Right ventricle myocardium superior (tissue), 1 donor: ENCODE data around the gene SERPINE2. TPM values are rescaled to one million over a fixed set of nuclear protein-coding genes. Genes with fewer than 3 reads are reported as not detected.
"Not testable (repeated sequence)": the region's sequence is repeated elsewhere in the genome, so short reads cannot be mapped to it uniquely, and the experiment has no call there.

Experiments used
- ATAC-seq: fragments of 200-7000 bp; cut with Tn5 transposase; one replicate; pipeline ENCODE4 v1.9.1; 2020; ENCODE audit warnings: mild to moderate bottlenecking; ENCODE audit not compliant: poor library complexity
- DNase-seq: peaks from one replicate; pipeline ENCODE4 v3.0.0-alpha.2; 2020
- intact Hi-C: fragments of 100-400 bp; cut with DNase I; formaldehyde crosslinking; loops from one replicate; pipeline ENCODE4 v1.11.2; 2022
- total RNA-seq: library from RNA; stranded (reverse); fragmentation: NEBNext Ultra II Directional; extraction: Animal tissue kit (Norgen Biotek cat#: 25700); gene quantifications from one replicate; pipeline ENCODE4 v1.2.1, GENCODE V29; 2021
- donor health status: DM: no; HTN: yes; CAD: no; lungs with severe emphysema.

The SERPINE2 gene
- total RNA-seq, 1 donor from 2014 or later: 6.0 TPM

DNA sequence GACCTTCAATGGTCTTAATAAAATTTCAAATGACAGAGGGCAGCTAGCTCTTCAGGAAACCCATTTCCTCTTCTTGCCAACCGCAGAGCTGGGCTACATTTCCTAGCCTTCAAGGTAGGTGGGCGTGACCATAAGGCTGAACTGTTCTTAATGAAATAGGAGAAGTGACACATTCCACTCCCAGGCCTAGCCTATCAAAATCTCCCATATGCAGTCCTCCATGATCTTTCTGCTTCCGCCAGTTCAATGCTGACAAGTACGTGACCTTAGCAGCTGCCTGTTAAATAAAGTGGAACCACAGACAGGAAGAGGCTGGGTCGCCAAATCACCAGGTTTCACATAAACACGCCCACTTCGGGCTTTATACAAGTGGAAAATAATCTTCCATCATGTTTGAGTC, 13.2 kb downstream of the SERPINE2 start:
- ATAC-seq (peak; percentile 43), DNase-seq (no peak)
- intact Hi-C loops: no loop called here

DNA sequence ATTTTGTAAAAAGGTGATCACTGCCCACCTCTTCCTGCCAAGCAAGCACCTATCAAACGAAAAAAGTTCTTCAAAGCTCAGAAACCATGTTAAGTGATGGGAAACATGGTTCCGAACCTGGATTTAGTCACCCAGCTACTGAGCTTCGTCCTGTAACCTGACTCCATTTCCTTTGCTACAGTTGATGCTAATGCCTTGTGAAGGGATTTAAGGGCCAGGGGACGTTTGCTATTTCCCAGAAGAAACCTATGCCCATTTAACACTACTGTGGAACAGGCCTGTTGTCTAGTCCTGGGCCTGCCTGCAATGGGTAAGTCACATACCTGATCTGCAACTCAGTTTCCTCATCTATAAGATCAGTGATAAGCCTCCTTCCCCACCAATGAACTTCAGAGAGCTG, 14.8 kb downstream of the SERPINE2 start:
- intact Hi-C loops: no loop called here
- ATAC-seq: no peak

GRCh38 chr2:224023188-224023587, 15.9 kb downstream of the SERPINE2 start:
- intact Hi-C loops: no loop called here
- DNase-seq (no peak), ATAC-seq (no peak)

More for the DNA sequence above, 14.8 kb downstream of the SERPINE2 start:
- DNase-seq: no peak

DNA sequence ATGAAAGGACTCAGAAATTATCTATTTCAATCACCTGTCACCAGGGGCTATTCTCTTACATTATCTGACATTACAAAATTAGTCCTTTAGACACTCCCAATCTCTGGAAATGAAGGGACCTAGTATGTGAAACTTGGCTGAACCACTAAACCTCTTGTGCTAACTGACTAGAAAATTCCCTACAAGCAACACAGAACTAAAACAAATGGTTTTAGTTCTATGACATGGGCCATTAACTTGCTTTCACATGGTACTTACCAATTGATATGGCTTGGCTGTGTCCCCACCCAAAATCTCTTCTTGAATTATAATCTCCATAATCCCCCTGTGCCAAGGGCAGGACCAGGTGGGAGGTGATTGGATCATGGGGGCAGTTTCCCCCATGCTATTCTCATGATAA, 16.6 kb downstream of the SERPINE2 start:
- intact Hi-C loops: no loop called here
- ATAC-seq (no peak), DNase-seq (no peak)

- no peak for DNase-seq
- intact Hi-C loops: no loop called here
- ATAC-seq: no peak
These were observed 18.6 kb downstream of the SERPINE2 start for GRCh38 chr2:224020523-224020922.

DNA sequence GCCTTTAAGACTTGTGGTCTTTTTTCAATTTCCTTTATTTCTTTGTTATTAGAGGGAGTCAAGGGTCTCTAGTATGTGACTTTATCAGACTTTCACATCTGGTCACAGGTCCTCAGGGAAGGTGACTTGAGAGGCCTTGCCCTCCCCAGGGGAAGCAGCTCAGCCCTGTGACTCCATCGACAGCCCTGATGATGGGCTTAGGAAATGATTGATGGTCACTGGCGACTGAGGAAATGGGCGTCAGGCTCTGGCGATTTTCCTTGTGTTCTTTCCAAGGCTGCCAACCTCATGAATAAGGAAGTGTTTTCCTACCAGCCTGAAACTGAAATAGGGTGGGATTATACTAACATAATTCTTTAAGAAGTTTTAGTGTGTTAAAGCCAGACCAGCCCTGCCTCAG, 21.1 kb downstream of the SERPINE2 start:
- ATAC-seq: no peak
- no peak for DNase-seq
- intact Hi-C loops: no loop called here

DNA sequence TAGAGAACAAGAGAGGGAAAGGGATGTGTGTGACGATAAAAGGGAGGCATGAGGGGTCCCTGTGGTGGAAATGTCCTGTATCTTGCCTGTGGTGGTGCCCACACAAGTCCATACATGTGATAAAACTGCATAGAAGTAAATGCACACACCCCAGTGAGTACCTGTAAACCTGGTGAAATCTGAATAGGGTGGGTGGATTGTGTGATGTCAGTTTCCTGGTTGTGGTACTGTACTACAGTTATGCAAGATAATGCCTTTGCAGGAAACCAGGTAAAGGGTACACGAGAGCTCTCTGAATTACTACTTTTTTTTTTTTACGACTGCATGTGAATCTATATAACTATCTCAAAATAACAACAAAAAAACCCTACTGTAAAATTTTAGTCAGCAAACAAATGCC, 22.1 kb downstream of the SERPINE2 start:
- intact Hi-C loops: no loop called here
- no peak for ATAC-seq
- no peak for DNase-seq

GRCh38 chr2:224014336-224014735, 24.8 kb downstream of the SERPINE2 start:
- intact Hi-C loops: no loop called here
- ATAC-seq (no peak), DNase-seq (no peak)

- ATAC-seq: no peak
- intact Hi-C loops: no loop called here
- no peak for DNase-seq
These were observed 27.2 kb downstream of the SERPINE2 start for GRCh38 chr2:224011837-224012236.

- intact Hi-C loops: no loop called here
- DNase-seq (no peak), ATAC-seq (no peak)
These were observed 29.3 kb downstream of the SERPINE2 start for GRCh38 chr2:224009605-224010315.

DNA sequence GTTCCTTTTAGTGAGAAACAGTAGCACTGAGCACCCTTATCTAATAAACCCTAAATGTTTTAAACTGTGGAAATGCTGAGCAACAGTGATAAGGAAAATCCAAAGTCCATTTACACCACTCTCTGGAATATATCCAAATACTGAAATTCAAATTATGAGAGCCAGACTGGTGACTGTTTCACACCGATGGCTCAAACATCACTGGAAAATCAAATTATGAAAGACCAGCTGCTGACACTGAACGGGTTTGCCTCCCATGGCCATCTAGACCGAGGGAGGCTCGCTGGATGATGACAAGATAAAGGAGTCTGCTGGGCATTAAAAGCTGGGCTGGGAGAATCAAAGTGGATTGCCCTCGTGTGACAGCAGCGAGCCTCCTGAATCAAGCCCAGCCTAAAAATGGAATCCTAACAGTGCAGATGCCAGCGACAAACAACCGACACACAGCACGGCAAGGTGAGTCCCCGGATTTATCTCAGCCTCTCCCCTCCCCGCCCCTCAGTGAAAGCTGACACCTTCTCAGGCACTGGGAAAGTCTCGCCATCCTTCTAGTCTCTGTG, 30.3 kb downstream of the SERPINE2 start:
- intact Hi-C loops: no loop called here
- no peak for ATAC-seq
- no peak for DNase-seq

- intact Hi-C loops: no loop called here
- peak; percentile 49 for DNase-seq
- peak; percentile 55 for ATAC-seq
These were observed 34.9 kb downstream of the SERPINE2 start for GRCh38 chr2:224004105-224004695.

GRCh38 chr2:224000662-224001061, 38.4 kb downstream of the SERPINE2 start:
- ATAC-seq, DNase-seq, intact Hi-C loops: not testable (repeated sequence)

DNA sequence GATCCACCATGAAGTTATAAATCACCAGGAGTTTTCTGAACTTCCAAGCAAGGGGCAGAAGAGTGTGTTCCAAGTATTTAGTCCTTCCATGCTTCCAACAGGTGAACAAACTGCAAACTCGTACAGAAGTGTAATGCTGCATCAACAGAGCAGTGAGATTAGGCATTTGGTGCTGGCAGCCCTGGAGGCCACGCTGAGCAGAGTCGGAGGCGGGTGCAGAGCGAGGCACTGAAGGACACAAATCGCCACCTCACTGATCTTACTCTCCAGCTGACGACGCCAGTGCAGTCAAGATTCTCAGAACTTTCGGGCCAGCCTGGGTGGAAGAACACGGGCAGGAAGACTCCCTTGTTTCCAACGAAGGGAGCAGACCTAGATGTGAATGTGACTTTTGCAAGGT, 39.2 kb downstream of the SERPINE2 start:
- intact Hi-C loops: no loop called here
- ATAC-seq (no peak), DNase-seq (no peak)

DNA sequence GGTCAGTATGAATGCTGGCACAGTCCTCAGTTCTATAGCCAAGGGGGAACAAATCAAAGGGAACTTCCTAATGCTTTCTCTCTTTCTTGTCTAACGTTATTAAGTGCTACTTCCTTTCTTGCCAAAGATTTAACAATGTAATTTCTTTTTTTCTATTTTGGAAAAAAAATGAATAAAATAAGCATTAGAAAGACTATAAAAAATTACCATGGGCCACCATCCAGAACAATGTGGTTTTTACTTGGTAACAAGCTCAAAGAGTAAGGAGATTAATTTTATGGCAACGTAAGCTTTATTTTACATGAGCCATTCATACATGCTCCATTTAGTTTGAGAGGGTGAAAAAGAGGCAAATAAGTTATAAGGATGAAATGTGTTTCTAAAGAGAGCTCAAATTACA, 40.1 kb downstream of the SERPINE2 start:
- intact Hi-C loops: no loop called here
- no peak for DNase-seq
- ATAC-seq: no peak

GRCh38 chr2:223997938-223998337, 41.1 kb downstream of the SERPINE2 start:
- DNase-seq (no peak), ATAC-seq (no peak)
- intact Hi-C loops: loop anchor here (2.0 kb wide), 1 partner anchor 287 kb away; no protein-coding TSS in a partner anchor

DNA sequence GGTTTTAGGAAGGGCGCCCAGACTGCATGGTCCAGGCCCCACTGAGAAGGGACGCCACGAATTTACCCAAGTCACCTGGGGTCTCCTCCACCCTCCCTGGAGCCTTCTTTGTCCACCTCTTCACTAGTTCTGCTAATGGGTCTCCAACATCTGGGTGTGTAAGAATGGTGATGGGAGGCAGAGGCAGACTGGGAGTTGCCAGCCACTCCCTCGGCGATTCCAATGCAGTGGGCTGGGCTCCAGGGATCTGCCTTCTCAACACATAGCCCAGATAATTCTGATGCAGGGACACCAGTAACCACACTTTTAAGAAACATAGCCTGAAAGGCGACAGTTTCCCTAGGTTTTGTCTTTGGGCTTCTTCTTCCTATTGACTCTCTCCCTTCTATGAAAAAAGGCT, 42.7 kb downstream of the SERPINE2 start:
- ATAC-seq (no peak), DNase-seq (no peak)
- intact Hi-C loops: loop anchor here (2.0 kb wide), 1 partner anchor 288 kb away; no protein-coding TSS in a partner anchor

DNA sequence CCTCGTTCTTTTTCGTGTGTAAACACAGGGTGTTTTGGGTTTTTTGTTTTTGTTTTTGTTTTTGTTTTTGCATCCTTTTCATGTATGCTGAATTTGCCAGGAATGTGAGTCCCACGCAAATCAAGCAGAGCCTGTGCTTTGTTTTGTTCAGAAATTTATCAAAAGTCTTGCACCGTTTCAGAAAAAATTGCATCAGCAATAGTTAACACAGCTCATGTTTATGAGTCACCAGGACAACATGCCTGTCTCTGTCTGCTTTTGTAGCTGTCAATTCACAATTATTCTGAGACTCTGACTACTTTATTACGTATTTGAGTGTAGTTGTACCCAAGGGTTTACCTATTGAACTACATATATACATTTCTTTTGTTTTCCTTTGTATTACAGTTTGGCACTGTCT, 43.5 kb downstream of the SERPINE2 start:
- no peak for ATAC-seq
- intact Hi-C loops: no loop called here
- no peak for DNase-seq

DNA sequence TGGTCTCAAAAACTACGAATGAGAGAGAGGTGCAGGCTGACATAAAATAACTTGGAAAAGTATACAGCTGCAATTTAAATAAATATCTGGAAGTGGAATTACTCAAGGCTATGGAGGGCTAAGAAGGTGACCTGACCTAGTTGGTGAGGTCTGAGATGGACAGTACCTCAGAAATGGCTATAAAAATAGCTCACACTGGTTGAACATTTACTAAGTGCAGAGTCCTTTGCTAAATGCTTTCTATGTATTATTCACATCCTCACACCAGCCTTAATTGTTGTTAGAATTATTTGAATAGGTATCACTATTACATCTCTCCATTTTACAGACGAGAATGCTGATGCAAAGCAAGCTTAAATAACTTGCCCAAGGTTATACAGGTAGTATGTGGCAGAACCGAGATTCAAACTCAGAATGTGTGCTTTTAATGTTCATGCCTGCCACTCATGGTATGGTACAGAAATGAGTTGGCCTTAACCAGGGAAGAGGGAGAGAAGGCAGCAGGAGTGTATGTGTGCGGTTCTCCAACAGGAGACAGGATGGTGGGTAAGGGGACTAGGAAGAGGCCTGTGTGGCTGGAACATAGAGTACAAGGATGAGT, 44.4 kb downstream of the SERPINE2 start:
- DNase-seq (no peak), ATAC-seq (no peak)
- intact Hi-C loops: no loop called here
